Measurements from ENCODE around the gene SSH2. TPM values are rescaled to one million over a fixed set of nuclear protein-coding genes. Genes with fewer than 3 reads are reported as not detected.
"Not testable (repeated sequence)": the region's sequence is repeated elsewhere in the genome, so short reads cannot be mapped to it uniquely, and the experiment has no call there.

SSH2 gene
- total and polyA plus RNA-seq, 4 donors: 7.5 to 14.1 (median 11.2) TPM

DNA sequence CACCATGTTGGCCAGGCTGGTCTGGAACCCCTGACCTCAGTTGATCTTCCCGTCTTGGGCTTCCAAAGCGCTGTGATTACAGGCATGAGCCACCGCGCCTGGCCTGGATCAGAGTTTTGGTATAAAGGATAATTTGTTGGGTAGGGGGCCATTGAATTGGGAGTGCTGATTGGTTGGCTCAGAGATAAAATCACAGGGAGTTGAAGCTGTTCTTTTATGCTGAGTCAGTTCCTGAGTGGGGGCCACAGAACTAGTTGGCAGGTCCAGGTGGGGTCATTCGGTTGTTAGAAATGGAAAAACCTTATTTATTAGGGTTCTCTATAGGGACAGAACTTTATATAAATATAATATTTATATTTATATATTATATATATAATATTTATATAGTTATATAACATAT lies 147.1 kb downstream of the SSH2 start:
- H3K9ac ChIP-seq (ENCODE audit: low read depth in 1 of 2, low read length in 2 of 2): no peak overlapping the region
- H3K36me3 ChIP-seq (ENCODE audit: control insufficient read depth in 4 of 4, insufficient read depth in 3 of 4, low read depth in 1 of 4, low read length in 3 of 4): no peaks in the 10 kb centered on the region
- TF ChIP-seq HNF4A (conservative IDR thresholded peaks at IDR 0.05): no peak
- TF ChIP-seq FOXA1 (IDR thresholded peaks at IDR 0.05): no peak
- TF ChIP-seq, protein P1, sequence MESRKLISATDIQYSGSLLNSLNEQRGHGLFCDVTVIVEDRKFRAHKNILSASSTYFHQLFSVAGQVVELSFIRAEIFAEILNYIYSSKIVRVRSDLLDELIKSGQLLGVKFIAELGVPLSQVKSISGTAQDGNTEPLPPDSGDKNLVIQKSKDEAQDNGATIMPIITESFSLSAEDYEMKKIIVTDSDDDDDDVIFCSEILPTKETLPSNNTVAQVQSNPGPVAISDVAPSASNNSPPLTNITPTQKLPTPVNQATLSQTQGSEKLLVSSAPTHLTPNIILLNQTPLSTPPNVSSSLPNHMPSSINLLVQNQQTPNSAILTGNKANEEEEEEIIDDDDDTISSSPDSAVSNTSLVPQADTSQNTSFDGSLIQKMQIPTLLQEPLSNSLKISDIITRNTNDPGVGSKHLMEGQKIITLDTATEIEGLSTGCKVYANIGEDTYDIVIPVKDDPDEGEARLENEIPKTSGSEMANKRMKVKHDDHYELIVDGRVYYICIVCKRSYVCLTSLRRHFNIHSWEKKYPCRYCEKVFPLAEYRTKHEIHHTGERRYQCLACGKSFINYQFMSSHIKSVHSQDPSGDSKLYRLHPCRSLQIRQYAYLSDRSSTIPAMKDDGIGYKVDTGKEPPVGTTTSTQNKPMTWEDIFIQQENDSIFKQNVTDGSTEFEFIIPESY (IDR thresholded peaks at IDR 0.05): no peak
- TF ChIP-seq RXRA (IDR thresholded peaks at IDR 0.05): no peak
- TF ChIP-seq GABPA (IDR thresholded peaks at IDR 0.05 in 1 of 2, conservative IDR thresholded peaks at IDR 0.05 in 1 of 2): no peak
- TF ChIP-seq EGR1 (IDR thresholded peaks at IDR 0.05; ENCODE audit: low read depth in 2 of 2): no peak
- TF ChIP-seq YY1 (IDR thresholded peaks at IDR 0.05): no peak
- no peak for TF ChIP-seq FOXA2 (IDR thresholded peaks at IDR 0.05)
- no peak for TF ChIP-seq RAD21 (IDR thresholded peaks at IDR 0.05)
- TF ChIP-seq NR2F2 (IDR thresholded peaks at IDR 0.05): no peak
- TF ChIP-seq SP1 (IDR thresholded peaks at IDR 0.05): no peak
- TF ChIP-seq, protein P2, sequence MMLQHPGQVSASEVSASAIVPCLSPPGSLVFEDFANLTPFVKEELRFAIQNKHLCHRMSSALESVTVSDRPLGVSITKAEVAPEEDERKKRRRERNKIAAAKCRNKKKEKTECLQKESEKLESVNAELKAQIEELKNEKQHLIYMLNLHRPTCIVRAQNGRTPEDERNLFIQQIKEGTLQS (IDR thresholded peaks at IDR 0.05): no peak
- TF ChIP-seq JUND (IDR thresholded peaks at IDR 0.05): no peak
- TF ChIP-seq, protein P3, sequence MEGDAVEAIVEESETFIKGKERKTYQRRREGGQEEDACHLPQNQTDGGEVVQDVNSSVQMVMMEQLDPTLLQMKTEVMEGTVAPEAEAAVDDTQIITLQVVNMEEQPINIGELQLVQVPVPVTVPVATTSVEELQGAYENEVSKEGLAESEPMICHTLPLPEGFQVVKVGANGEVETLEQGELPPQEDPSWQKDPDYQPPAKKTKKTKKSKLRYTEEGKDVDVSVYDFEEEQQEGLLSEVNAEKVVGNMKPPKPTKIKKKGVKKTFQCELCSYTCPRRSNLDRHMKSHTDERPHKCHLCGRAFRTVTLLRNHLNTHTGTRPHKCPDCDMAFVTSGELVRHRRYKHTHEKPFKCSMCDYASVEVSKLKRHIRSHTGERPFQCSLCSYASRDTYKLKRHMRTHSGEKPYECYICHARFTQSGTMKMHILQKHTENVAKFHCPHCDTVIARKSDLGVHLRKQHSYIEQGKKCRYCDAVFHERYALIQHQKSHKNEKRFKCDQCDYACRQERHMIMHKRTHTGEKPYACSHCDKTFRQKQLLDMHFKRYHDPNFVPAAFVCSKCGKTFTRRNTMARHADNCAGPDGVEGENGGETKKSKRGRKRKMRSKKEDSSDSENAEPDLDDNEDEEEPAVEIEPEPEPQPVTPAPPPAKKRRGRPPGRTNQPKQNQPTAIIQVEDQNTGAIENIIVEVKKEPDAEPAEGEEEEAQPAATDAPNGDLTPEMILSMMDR (IDR thresholded peaks at IDR 0.05; ENCODE audit: low read depth, low read length, missing input control): no peak
- TF ChIP-seq, protein P4, sequence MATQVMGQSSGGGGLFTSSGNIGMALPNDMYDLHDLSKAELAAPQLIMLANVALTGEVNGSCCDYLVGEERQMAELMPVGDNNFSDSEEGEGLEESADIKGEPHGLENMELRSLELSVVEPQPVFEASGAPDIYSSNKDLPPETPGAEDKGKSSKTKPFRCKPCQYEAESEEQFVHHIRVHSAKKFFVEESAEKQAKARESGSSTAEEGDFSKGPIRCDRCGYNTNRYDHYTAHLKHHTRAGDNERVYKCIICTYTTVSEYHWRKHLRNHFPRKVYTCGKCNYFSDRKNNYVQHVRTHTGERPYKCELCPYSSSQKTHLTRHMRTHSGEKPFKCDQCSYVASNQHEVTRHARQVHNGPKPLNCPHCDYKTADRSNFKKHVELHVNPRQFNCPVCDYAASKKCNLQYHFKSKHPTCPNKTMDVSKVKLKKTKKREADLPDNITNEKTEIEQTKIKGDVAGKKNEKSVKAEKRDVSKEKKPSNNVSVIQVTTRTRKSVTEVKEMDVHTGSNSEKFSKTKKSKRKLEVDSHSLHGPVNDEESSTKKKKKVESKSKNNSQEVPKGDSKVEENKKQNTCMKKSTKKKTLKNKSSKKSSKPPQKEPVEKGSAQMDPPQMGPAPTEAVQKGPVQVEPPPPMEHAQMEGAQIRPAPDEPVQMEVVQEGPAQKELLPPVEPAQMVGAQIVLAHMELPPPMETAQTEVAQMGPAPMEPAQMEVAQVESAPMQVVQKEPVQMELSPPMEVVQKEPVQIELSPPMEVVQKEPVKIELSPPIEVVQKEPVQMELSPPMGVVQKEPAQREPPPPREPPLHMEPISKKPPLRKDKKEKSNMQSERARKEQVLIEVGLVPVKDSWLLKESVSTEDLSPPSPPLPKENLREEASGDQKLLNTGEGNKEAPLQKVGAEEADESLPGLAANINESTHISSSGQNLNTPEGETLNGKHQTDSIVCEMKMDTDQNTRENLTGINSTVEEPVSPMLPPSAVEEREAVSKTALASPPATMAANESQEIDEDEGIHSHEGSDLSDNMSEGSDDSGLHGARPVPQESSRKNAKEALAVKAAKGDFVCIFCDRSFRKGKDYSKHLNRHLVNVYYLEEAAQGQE (IDR thresholded peaks at IDR 0.05): no peak
- no peak for TF ChIP-seq HNF4G (IDR thresholded peaks at IDR 0.05)
- TF ChIP-seq, protein P5, sequence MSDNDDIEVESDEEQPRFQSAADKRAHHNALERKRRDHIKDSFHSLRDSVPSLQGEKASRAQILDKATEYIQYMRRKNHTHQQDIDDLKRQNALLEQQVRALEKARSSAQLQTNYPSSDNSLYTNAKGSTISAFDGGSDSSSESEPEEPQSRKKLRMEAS (IDR thresholded peaks at IDR 0.05): no peak
- TF ChIP-seq TAF1 (conservative IDR thresholded peaks at IDR 0.05): no peak
- whole genome bisulfite sequencing: 97% methylated on average over 5 of the region's 5 CpGs
- no peak overlapping the region for H3K4me3 ChIP-seq (ENCODE audit: low read depth in 1 of 3, low read length in 3 of 3)
- H3K27me3 ChIP-seq (ENCODE audit: control insufficient read depth in 4 of 4, insufficient read depth in 4 of 4, low read length in 3 of 4): no peaks in the 10 kb centered on the region
- no peak for DNase-seq (ENCODE audit: low spot score)
- no peak overlapping the region for H3K27ac ChIP-seq (ENCODE audit: low read depth in 1 of 2, low read length in 2 of 2)
- H3K4me1 ChIP-seq (ENCODE audit: control insufficient read depth in 4 of 4, insufficient read depth in 4 of 4, low read length in 3 of 4): peaks cover 0 to 2% (median 0%) of the 10 kb centered on the region in 4 donors
- no peaks in the 10 kb centered on the region for H3K9me3 ChIP-seq (ENCODE audit: control insufficient read depth in 4 of 4, low read length in 3 of 4)

DNA sequence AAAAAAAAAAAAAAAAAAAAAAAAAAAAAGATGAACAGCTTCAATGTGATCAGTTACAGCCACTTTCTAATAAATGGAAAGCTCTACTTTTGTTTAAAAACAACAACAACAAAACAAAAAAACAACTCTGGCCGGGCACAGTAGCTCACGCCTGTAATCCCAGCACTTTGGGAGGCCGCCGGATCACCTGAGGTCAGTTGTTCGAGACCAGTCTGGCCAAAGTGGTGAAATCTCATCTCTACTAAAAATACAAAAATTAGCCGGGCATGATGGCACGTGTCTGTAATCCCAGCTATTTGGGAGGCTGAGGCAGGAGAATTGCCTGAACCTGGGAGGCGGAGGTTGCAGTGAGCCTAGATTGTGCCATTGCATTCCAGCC lies 150.2 kb downstream of the SSH2 start:
- H3K4me3 ChIP-seq (ENCODE audit: low read depth in 1 of 3, low read length in 3 of 3); H3K36me3 ChIP-seq (ENCODE audit: control insufficient read depth in 4 of 4, insufficient read depth in 3 of 4, low read depth in 1 of 4, low read length in 3 of 4); DNase-seq (ENCODE audit: low spot score); H3K27ac ChIP-seq (ENCODE audit: low read depth in 1 of 2, low read length in 2 of 2); H3K27me3 ChIP-seq (ENCODE audit: control insufficient read depth in 4 of 4, insufficient read depth in 4 of 4, low read length in 3 of 4); H3K4me1 ChIP-seq (ENCODE audit: control insufficient read depth in 4 of 4, insufficient read depth in 4 of 4, low read length in 3 of 4); H3K9ac ChIP-seq (ENCODE audit: low read depth in 1 of 2, low read length in 2 of 2); H3K9me3 ChIP-seq (ENCODE audit: control insufficient read depth in 4 of 4, low read length in 3 of 4): not testable (repeated sequence)
- 92% methylated on average over 8 of the region's 8 CpGs for WGBS
